H1 (cell line): ENCODE data around the gene CCDC38. TPM values are rescaled to one million over a fixed set of nuclear protein-coding genes. Genes with fewer than 3 reads are reported as not detected.

ENCODE experiments used
- CTCF ChIP-seq, 3 experiments: IDR thresholded peaks; 1 replicate in 2 of 3; 2 replicates in 1 of 3; pipeline versions ENCODE4 v1.5.1 to v1.6.1; 2011; ENCODE audit warnings: low read length in 3 of 3, mild to moderate bottlenecking in 3 of 3, inconsistent platforms in 2 of 3, low read depth in 1 of 3, moderate library complexity in 1 of 3; ENCODE audit not compliant: insufficient read depth in 1 of 3; ENCODE audit errors: control extremely low read depth in 1 of 3
- EGR1 ChIP-seq: IDR thresholded peaks from 2 replicates; pipeline ENCODE4 v1.6.1; 2011; ENCODE audit warnings: low read depth, low read length, borderline replicate concordance
- polyA plus RNA-seq, 7 experiments: library from polyadenylated mRNA; depleted of rRNA in 3 of 7; stranded (reverse) in 5 of 7; unstranded in 2 of 7; fragments of >200 nt in 5 of 7; fragments of 200-250 nt in 2 of 7; gene quantifications; 1 replicate in 5 of 7; 2 replicates in 1 of 7; 4 replicates in 1 of 7; pipeline versions ENCODE4 v1.2.1 to v1.2.3, GENCODE V29; 2011 to 2013; ENCODE audit warnings: missing spikeins in 2 of 7, mixed read lengths in 2 of 7
- total RNA-seq: library from RNA; stranded (reverse); fragmentation: NEBNext Ultra II Directional; extraction: Animal tissue kit (Norgen Biotek cat#: 25700); gene quantifications from 2 replicates; pipeline ENCODE4 v1.2.1, GENCODE V29; 2021

CCDC38 gene
- total and polyA plus RNA-seq, 2 of the 8 experiments (the other 6 are each of a cell fraction or from before 2014, with no cell fraction given) = not detected

GRCh38 chr12:95870897-95871296, 71.5 kb downstream of the CCDC38 start (continued):
- no peak for TF ChIP-seq CTCF (IDR thresholded peaks at IDR 0.05; ENCODE audit: control extremely low read depth in 1 of 3, insufficient read depth in 1 of 3, low read depth in 1 of 3, low read length in 3 of 3)
- no peak for TF ChIP-seq EGR1
- TF ChIP-seq, all 59 proteins: peak for 0
